Hindlimb muscle (tissue), 1 donor: ENCODE results near the gene AHCYL1. TPM values are rescaled to one million over a fixed set of nuclear protein-coding genes. Genes with fewer than 3 reads are reported as not detected.
"Not testable (repeated sequence)": the region's sequence is repeated elsewhere in the genome, so short reads cannot be mapped to it uniquely, and the experiment has no call there.

Experiments used
- DNase-seq: peaks from one replicate; pipeline ENCODE4 v3.0.0-alpha.2; 2013
- polyA plus RNA-seq: library from polyadenylated mRNA; unstranded; fragments of 120-200 nt; gene quantifications from one replicate; pipeline ENCODE4 v1.2.1, GENCODE V29; 2013; ENCODE audit not compliant: insufficient read length

The AHCYL1 gene
- polyA plus RNA-seq, result 40.8 TPM

GRCh38 chr1:109984456-109985246 is at the start of gene AHCYL1:
Gene AHCYL1 (plus strand): TSS chr1:109984765. CDS start chr1:109985053, 288 bp downstream.
- peak; percentile 99 for DNase-seq

GRCh38 chr1:109935451-109935900 is 49.1 kb upstream of the AHCYL1 start:
- DNase-seq, result no peak

- no peak for DNase-seq
Measured at GRCh38 chr1:109937738-109938137, 46.8 kb upstream of the AHCYL1 start.

DNA sequence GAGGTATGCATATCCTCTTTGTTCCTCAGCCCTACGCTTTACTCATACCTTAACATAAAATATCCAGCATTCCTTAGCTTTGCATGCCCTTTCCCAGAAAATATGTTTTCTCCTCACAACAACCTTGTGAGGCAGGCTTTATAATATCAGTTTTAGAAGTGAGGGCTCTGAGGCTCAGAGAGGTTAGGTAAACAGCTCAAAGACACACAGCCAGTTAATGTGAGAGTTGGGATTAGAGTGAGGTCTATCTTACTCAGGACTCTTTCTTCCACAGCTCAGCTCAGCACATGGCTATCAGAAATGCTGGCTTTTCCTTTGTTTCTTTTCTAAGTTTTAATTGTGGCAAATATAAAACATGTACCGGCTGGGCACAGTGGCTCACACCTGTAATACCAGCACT is 46.0 kb upstream of the AHCYL1 start:
- no peak for DNase-seq

DNA sequence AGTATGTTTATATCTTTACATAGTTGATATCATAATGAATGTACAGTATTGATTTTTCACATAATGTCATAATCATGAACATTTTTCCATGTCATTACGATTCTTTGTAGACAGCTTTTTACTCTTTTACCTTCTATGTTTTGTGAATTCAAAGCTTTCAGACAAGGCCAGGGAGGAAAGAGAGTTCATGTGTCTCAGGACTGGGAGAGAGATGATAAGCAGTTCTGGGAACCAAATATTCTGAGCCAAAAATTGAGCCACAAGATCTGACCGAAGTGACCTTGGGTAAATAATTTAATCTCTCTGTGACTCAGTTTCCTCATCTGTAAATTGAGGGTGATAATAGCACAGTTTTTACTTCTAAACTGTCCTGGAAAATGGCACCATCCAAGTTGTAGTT is 42.1 kb upstream of the AHCYL1 start:
- DNase-seq, result no peak

- DNase-seq, result no peak
Measured at GRCh38 chr1:109944541-109944940, 40.0 kb upstream of the AHCYL1 start.

- DNase-seq, result no peak
Measured at GRCh38 chr1:109946511-109946910, 38.1 kb upstream of the AHCYL1 start.

DNA sequence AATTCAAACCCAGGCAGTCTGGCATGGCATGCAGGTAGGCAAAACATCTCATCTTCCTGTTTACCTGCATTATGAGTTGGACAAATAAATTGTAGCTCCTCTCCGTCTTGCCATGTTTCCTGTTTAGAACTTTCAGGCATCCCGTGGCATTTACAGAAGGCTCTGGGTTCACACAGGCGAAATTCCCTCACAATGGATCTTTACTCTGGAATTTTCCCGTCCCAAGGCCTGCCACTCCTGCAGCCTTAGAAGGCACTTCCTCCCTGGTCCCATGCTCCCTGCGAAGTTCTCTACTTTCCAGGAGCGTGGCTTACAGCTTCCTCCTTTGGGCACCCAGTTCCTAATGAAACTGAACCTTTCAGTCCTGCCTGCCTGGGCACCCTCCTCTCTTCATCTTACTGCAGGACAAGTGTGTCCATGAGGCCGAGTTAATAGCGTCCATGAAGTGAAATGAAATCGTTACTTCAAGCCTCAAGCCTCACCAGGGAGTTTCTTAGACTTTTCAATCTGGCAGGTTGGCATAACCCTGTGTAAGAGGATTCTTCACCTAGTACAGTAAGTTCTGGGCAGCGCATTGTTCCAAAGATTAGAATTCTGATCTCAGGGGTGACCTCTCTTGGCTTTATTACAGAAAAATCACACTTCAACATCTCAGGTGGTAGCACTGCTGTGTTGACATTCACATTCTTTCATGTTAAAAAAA is 36.8 kb upstream of the AHCYL1 start:
- no peak for DNase-seq

DNA sequence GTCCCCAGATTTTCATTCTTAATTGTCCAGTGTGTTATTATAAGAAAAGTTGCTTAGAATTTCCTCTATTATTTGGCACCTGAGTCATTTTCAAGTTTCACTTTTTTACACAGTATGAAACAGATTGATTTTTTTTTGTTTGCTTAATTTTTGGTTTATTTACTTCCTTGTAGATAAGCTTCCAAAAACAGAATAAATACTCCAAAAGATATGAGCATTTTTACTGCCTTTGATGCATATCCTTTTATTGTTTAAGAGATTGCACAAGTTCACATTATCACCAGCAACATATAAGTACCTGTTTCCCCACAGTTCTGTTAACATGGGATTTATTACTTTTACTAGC is 36.3 kb upstream of the AHCYL1 start:
- DNase-seq, result no peak

DNA sequence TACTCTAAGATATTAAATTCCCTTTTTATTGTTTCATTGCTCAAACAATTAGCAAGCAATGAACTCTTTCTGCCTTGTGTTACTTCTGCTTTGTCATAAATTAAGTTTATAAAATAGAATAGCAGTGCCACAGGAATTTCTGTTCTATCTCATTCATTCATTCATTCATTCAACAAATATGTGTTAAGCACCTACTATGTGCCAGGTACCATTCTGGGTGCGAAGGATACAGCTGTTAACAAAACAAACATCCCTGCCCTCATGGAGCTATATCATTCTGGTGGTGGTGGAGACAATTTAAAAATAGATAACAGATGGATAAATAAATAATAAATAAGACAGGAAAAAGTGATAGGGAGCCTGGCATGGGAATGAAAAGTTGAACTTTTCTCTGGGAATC is 34.5 kb upstream of the AHCYL1 start:
- no peak for DNase-seq

- DNase-seq, result no peak
Measured at GRCh38 chr1:109950509-109950908, 34.1 kb upstream of the AHCYL1 start.

DNA sequence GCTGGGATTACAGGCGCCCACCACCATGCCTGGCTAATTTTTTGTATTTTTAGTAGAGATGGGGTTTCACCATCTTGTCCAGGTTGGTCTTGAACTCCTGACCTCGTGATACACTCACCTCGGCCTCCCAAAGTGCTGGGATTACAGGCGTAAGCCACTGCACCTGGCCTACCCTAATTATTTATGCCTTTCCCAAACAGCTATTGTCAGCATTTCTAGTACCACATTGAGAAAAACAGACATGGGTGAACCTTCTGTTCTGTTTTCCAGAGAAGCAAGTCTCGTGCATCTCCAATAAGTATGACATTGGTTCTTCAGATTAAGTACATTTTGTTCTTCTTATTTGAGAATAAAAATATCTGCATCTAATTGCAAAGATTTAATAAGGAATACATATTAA is 33.1 kb upstream of the AHCYL1 start:
- not testable (repeated sequence) for DNase-seq

DNA sequence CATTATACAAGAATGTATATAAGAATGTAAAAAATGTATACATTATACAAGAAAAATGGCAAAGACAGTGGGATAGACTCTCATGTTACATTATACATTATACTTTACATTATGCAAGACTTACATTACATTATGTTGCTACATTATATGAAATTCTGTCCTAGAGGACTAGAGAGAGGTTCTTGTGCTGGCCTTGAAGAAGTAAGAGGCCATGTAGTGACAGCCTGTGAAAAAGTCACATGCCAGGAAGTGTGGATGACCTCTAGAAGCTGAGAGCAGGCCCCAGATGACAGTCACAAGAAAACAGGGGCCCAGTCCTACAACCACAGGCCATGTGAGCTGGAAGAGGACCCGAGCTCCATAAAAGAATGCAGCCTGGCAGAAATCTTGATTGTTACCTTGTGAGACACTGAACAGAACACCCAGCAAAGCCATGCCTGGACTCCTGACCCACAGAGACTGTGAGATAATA is 30.5 kb upstream of the AHCYL1 start:
- no peak for DNase-seq

GRCh38 chr1:109959632-109959973 is 25.0 kb upstream of the AHCYL1 start:
- no peak for DNase-seq

DNA sequence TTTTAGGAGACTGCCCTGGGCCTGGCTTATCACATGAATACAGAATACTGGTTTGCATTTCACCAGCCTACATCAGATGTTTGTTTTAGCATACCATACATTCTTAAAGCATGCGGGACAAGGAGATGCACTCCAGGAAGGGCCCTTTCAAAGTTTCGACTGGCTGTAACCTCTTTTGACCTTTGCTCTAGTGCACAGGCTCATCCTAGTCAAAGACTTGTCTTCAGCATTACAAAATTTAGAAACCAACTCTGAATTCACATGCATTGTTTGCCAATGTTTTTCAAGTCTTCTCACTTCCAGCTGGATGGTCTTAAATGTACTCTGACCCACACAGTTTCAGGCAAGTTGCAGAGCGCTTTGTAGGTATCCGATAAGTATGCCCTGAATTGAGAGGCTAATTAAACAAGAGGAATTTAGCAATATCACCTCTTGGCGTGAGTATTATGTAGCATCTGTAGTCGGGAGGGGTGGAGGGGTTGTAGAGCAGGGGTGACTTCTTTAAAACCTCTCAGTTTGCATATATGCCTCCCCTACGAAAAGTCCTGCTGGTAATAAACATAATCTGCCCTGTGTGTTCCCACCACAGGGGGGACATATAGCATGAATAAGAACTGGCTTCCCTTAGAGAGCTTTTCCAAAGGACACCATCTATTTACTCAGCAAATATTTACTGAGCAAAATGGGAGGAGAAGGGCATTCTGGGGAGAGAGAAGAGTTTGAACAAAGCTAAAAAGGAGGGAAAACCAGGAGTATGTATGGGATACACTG is 24.4 kb upstream of the AHCYL1 start:
- DNase-seq, result no peak

DNA sequence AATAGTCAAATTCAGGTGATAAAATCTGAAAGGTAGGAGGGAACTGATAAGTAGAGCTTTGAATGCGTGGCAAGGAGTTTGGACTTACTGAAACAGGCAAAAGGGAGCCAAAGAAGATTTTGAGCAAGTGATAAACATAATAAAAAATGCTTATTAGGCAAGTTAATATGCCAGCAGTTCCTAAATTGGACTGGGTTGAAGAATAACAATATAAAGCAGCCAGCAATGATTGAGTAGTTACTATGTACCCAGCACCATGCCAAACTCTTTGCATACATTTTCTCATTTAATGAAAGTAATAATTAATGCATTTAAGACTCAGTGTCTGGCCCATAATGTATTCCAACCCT is 23.8 kb upstream of the AHCYL1 start:
- DNase-seq, result no peak

- no peak for DNase-seq
Measured at GRCh38 chr1:109963864-109964263, 20.7 kb upstream of the AHCYL1 start.

GRCh38 chr1:109969146-109969829 is 15.3 kb upstream of the AHCYL1 start:
- DNase-seq, result no peak

DNA sequence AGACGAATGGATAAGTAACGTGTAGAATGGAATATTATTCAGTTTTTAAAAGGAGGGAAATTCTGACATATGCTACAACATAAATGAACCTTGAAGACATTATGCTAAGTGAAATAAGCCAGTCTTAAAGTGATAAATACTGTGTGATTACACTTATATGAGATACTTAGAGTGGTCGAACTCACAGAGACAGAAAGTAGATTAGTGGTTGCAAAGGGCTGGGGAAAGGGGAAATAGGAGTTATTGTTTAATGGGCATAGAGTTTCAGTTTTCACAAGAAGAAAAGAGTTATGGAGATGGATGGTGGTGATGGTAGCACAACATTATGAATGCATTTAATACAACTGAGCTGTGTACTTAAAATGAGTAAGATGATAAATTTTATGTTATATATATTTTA is 14.7 kb upstream of the AHCYL1 start:
- no peak for DNase-seq

DNA sequence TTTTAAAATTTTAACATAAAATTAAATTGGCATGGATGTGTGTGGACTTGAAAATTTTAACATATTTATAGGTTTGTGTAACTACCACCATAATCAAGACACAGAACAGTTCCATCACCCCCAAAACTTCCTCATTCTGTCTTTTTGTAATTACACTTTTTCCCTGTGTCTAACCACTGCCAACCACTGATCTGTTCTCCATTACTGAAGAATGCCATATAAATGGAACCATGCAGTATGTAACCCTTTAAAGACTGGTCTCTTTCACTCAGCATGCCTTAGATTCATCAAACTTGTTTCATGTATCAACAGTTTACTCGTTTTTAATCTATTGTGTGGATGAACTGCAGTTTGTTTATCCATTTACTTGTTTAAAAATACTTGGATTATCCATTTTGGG is 13.0 kb upstream of the AHCYL1 start:
- DNase-seq, result no peak

GRCh38 chr1:109974191-109974590 is 10.4 kb upstream of the AHCYL1 start:
- DNase-seq, result no peak

DNA sequence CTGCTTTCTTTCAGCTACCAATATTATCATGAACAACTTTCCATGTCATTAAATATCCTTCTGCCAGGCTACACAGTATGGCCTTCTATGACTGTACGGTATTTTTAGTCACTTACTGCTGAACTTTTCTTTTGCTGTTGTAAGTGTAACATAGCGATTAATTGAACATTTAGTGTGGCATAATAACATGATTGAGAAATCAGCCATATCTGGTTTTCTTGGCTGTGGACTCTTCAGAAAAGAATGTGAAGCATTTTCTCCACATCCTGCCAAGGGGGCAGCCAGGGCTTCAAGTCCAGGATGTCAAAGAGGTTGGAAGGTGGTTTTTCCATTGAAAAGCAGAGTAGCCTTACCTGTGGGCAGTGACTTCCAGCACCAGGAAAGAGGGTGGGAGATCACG is 8.8 kb upstream of the AHCYL1 start:
- DNase-seq, result no peak

GRCh38 chr1:109976762-109977161 is 7.8 kb upstream of the AHCYL1 start:
- no peak for DNase-seq
